HG03159 (cell line): ENCODE measurements around the gene BLZF1.
"Not testable (repeated sequence)": the region's sequence is repeated elsewhere in the genome, so short reads cannot be mapped to it uniquely, and the experiment has no call there.

Experiments
- ATAC-seq: cut with Tn5 transposase; IDR thresholded peaks from one replicate; pipeline ENCODE4 v1.9.1; 2021; ENCODE audit warnings: mild to moderate bottlenecking, moderate library complexity; ENCODE audit not compliant: unreplicated experiment

BLZF1 gene

DNA sequence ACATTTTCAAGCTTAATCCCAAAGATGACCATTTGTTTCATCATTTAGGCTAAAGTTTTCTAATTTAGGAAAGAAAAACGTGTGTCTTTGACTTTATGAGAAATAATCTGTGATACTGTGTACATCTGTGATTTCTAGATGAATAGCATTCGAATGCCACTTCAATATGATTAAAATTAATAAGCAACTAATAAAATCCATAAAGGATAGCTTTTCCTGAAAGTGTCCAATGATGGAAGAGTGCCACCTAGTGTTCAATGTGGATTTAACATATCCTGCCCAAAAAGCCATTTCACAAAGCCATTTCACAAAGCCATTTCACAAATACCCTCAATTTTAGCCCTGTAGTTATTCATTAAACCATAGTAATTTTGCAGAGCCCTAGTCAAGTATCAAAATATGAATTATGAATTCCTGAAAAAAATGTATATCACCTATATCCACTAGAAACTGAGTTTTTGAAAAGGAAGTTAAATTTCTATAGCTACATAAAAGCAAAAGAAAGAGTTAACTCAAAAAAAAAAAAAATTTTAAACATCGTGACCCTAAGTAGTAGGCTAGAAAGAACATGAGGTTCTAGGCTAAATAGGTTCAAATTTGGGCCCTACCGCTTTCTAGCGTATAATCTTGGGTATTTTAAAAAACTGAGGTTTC lies 19.5 kb upstream of the BLZF1 start:
- ATAC-seq = no peak

DNA sequence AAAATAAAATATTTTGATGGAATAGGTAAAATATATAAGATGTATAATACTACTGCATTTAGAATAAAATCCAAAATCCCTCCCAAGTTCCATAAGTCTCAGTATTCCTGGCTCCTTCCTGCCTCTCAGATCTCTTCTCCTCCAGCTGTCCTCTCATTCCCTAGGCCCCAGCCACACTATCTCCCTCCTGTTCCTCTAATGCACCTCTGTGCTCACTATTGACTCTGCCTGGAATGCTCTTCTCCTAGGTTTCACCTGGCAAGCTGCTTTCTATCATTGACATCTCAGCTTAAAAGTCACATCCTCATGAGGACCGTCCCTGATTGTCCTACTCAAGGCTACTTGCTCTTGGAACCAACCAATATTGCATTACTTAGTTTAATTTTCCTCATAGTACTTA lies 7.6 kb upstream of the BLZF1 start:
- no peak for ATAC-seq

DNA sequence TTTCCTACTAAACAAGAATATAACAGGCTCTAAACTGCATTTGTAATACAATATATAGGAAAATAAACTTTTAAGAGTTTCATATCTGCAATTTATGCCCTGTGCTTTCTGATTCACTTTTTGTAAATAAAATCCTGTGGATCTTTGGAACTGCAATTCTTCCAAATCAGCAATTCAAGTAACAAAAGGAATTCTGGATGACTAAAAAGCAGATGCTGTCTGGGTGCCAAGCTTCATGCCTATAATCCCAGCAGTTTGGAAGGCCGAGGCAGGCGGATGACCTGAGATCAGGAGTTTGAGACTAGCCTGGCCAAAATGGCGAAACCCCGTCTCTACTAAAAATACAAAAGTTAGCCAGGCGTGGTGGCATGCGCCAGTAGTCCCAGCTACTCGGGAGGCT lies 6.7 kb upstream of the BLZF1 start:
- ATAC-seq = no peak

DNA sequence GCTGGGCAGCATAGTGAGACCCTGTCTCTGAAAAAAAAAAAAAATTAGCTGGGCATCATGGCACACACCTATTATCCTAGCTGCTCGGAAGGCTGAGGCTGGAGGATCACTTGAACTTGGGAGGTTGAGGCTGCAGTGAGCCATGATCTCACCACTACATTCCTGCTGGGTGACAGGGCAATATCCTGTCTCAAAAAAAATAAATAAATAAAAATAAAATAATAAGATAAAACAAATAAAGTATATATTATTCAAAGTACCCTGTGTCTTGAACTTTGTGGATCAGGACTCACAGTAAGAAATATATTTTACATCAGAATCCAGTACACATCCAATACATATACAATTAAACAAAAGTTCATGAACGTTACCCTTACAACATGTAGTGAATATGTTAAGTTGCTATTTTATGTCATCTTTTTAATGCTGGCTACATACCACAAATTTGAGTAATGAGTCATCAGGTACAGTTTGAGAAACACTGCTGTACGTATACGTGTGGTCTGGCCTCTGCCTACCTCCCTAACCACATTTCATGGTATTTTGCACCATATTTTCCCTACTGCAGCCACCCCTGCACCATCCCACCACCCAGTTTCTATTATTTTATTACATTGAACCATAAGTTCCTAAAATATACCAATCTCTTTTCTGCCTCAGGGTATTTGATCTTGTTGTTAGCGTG lies 4.8 kb upstream of the BLZF1 start:
- no peak for ATAC-seq

DNA sequence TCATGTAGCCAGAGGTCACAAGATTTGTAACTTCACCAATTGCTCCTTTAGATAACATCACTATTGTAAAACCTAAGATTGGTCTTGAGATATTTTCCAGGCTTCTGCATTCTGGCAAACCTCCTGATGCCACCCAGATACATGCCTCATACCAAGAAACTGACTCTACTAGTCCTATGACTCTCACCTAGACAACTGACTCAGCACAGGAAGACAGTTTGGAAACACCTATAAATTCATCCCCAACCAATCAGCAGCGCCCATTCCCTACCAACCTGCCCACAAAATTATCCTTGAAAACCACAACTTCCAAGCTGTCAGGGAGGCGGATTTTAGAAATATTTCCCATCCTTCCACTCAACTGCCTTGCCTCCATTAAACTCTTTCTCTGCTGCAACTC lies 3.0 kb upstream of the BLZF1 start:
- no peak for ATAC-seq

DNA sequence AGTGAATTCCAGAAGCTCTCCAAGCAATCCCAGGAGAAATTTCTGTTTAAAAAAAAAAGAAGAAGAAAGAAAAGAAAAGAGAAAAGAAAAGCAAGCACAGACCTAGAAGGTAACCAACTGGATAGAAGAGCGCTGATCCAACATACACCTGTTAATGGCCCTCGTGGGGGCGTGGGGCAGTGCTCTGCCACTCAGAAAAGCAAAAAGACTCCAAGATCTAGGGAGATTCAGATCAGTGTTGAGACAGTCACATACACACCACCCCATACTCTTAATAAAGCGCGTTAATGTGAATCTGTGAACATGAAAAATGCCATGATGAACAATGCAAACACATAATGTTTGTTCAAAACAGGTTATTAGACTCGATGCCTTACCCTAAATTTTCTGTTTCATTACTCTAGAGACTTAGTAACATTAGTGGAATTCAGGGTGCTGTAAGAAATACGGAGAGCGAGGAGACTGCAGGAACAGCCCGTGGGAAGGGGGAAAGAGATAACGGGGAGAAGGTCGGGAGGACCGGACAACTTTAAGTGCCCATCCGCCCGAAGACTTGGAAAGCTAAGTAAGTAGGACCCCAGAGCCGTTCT lies 804 bp upstream of the BLZF1 start:
- ATAC-seq = no peak

DNA sequence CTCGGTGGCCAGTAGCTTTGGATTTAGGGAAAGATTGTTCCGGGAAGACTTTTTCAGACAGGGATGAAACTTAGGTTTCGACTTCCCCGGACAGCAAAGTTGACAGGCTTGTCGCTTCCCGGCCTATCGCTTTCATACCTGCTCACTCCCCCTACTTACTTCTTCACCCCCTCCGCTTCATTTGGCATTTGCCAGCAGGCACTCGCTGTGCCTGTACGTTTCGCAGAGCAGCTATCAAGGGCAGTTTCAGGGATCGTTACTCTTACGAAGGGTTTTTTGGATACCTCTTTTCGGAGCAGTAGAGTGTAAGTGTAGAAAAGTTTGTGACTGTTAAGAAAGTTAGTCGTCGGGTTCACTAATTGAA lies 393 bp downstream of the BLZF1 start:
- ATAC-seq = no peak

DNA sequence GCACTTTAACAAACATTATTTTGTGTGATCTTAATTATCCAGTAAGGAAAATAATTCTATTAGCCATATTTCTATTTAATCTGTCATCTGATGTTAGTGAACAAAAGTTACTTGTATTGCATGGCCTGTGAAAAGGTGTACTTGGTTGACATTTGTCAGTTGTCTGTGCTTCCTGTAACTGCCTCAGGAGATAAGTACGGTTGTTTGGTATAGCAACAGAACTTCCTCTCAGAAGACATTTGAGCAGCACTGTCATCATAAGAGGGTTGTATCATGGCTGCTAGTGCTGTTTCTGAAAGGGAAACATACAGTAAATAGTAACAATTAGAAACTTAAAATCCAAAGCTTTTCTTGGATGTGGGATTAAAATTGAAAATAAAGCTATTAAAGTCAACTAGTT lies 3.4 kb downstream of the BLZF1 start:
- no peak for ATAC-seq

DNA sequence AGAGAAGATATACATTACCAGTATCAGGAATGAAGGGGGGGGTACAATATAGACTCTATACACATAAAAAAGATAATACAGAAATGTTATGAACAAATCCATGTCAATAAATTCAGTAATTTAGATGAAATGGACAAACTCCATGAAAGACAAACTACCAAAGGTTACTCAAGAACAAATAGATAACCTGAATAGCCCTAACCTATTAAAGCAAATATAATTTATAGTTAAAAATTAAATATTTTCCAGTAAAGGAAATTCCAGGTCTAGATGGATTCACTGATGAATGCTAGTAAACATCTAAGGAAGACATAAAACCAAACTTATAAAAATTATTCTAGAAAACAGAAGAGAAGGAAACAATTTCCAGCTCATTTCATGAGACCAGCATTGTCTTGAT lies 13.2 kb downstream of the BLZF1 start:
- no peak for ATAC-seq

DNA sequence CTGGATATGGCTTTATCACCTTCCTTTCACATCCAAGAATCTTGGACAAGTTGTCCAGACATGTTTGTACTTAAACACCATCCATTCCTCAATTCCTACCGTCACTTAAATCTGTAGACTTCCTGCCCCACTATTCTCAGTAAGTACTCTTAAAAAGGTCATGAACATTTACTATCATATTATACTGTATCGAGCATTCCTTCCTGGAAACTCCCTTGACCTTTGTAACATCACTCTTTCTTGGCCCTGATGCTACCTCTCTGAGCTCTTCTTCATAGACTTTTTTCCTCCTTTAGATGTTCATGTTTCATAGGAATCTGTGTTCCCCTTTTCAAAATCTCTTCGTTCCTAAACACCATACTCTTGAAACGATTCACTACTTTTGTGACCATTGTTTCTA lies 15.5 kb downstream of the BLZF1 start:
- no peak for ATAC-seq

DNA sequence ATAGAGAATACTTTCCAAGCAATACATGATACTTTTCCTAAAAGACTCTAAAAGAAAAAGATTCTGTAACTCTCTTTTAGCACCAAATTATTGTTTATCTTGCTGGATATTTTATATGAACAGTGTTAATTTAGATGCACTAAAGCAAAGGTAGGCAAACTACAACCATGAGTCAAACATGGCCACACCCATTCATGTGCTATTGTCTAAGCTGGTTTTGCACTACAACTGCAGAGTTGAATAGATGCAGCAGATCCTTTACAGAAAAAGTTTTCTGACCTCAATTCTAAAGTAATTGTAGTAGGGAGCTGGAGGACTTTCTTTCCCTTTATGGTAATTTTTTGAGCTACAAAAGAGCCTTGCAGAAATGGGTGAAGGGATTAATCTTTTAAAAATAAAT lies 19.4 kb downstream of the BLZF1 start:
- ATAC-seq = no peak

DNA sequence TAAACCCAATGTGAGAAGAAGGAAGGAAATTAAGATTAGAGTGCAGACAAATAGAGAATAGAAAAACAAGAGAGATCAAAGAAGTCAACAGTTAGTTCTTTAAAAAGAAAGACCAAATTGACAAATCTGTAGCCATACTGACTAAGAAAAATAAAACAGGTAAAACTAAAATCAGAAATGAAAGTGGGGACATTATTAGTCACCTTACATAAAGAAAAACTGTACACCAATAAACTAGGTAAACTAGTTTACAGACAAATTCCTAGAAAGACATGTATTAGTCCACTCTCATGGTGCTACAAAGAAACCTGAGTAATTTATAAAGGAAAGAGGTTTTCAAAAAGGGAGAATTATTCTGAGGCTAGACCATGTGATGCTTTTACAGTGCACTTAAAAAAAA lies 22.3 kb downstream of the BLZF1 start:
- ATAC-seq = peak; percentile 81

DNA sequence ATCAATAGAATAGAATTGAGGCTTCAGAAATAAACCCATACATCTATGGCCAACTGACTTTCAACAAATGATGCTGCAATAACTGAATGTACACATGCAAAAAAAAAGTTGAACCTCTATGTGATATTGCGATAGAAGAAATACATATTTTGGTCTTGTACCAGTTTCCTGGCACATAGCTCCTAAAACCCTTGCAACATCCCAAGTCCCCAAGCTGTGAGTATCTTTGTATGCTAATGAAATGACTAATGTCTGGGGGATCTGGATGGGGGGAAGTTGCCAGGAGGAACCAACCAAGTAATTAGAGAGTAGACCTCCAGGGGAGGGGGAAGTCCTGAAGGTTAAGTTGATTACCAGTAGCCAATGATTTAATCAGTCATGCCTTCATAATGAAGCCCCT lies 24.4 kb downstream of the BLZF1 start:
- ATAC-seq = no peak

DNA sequence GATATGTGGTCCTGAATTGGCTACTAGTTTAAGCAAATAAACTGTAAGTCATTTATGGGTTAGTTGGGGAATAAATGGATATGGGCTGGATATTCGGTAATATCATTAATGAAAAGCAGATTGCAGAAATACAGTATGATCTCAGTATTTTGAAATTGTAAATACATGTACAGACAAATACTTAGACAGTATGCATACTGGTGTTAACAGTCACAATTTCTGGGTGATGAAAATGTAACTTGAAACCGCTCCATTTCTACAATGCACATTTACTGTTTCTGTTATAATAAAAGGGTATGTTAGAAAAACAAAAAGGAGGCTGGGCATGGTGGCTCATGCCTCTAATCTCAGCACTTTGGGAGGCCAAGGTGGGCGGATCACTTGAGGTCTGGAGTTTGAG lies 28.0 kb downstream of the BLZF1 start:
- ATAC-seq = no peak

DNA sequence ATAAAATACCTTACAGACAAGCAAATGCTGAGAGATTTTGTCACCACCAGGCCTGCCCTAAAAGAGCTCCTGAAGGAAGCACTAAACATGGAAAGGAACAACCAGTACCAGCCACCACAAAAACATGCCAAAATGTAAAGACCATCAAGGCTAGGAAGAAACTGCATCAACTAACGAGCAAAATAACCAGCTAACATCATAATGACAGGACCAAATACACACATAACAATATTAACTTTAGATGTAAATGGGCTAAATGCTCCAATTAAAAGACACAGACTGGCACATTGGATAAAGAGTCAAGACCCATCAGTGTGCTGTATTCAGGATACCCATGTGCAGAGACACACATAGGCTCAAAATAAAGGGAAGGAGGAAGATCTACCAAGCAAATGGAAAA lies 34.6 kb downstream of the BLZF1 start:
- ATAC-seq = not testable (repeated sequence)

DNA sequence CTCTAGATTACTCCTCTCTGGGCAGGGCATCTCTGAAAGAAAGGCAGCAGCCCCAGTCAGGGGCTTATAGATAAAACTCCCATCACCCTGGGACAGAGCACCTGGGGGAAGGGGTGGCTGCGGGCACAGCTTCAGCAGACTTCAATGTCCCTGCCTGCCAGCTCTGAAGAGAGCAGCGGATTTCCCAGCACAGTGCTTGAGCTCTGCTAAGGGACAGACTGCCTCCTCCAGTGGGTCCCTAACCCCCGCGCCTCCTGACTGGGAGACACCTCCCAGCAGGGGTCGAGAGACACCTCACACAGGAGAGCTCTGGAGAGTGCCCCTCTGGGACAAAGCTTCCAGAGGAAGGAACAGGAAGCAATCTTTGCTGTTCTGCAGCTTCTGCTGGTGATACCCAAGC lies 40.3 kb downstream of the BLZF1 start:
- not testable (repeated sequence) for ATAC-seq

DNA sequence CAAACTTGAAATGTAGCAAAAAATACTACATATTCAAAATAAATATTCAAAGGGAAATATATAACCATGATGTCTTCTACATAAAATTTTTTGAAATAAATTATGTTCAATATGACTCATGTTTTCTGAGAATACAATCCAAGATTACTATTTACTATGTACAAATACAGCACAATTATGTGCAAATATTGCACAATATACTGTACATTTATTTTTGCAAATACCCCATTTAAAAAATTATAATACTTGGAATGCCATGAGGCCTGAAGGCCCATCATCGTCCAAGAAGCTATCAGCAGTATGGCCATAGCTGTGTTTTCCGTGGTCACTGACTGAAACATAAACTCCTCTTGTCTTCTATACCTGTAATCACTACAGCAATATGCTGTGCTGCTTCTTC lies 47.0 kb downstream of the BLZF1 start:
- ATAC-seq = no peak

DNA sequence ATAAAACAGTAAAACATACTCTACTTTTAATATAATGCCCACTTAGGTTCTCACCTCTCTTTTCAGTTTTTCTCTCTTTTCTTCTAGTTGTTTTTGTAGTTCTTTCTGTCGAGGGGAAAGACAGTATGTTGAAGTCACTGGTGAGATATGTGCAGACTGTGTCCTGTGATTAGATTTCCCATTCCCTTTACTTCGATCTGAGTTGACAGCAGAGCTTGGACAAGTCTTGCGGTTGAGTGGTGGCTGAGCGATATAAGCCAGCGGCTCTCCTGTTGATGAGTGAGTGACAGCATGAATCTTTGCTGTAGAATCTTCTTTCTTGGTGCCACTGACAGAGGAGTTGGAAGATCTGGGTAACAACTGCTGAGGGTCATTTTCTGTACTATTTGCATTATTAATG lies 53.3 kb downstream of the BLZF1 start:
- no peak for ATAC-seq

DNA sequence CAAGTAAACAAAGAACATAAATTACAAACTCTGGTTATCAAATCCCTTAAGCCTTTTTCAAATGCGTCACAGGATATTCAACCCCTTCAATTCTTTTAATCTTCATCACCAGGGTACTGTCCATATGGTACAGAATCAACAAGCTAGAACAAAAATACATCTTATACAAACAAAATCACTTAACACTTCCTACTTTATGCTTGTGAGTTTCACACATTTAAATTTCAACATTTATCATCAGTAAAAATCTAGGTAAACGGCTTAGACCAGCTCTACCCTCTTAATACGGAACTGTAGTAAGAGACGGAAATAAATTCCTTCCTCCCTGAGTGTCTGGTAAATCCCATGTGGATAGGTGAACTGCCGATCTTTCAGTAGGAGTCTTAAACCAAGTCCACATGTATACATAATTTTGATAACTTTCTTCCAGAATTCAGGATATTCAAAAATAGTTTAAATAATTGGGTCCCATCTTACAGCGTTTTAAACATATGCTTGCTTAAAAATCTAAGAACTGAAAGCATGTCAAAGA lies 58.2 kb downstream of the BLZF1 start:
- no peak for ATAC-seq

DNA sequence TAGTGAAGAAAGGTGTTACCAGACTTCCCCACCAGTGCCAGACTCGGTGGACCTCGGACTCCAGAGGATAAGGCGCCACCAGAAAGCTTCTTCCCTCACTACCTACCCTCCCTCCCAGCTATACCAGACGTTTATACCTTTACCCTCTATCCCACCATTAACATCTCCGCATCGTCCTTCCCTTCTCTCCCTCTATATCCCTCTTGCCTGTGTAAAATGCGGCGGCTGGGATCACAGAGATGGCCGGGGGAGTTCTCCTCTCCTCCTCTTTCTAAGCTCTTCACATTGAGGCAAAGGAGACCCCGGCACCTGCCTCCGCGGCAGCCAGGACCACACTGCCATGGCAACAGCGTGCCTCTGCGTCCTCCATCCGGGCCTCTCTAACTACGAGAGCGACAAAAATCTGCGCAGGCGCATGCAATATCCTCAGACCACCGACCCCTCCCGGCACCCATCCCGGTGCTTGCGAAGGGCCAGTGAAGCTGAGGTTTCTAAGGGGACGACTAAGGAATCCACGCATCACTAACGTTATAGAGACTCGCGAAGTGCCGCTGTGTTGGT lies 59.2 kb downstream of the BLZF1 start, which contains the start of gene CCDC181:
TSS of gene CCDC181 (minus strand) at position 394 of the 561 bp plus-strand sequence. CDS start 2,547 bp downstream, outside the sequence.
- ATAC-seq = peak; percentile 70
